PC-3 (cell line): ENCODE data around the gene DIS3L2. TPM values are rescaled to one million over a fixed set of nuclear protein-coding genes. Genes with fewer than 3 reads are reported as not detected.

Experiments
- ATAC-seq: fragments of 200-7000 bp; cut with Tn5 transposase; 2 replicates; pipeline ENCODE4 v1.9.1; 2020; ENCODE audit warnings: mild to moderate bottlenecking, moderate library complexity
- BruUV-seq: library from RNA; stranded (reverse); fragments of 400-500 nt; replicated peaks from 2 replicates; lab custom pipeline; 2021; lab: Mats Ljungman, UMichigan
- CTCF ChIA-PET: fragments of 300-600 bp; sonication (Branson Sonifier 250); formaldehyde crosslinking; loops from one replicate; lab custom pipeline; 2022; ENCODE audit warnings: antibody characterized with exemption; lab: Charles Lee
- POLR2A ChIA-PET: fragments of 300-600 bp; sonication (Branson Sonifier 250); formaldehyde crosslinking; loops from one replicate; lab custom pipeline; 2022; ENCODE audit warnings: antibody characterized with exemption; ENCODE audit not compliant: unreplicated experiment; lab: Charles Lee
- DNase-seq: peaks from one replicate; pipeline ENCODE4 v3.0.0-alpha.2; 2015
- H2AFZ ChIP-seq: fragments of 300-600 bp; sonication (generic); 2 replicates; pipeline ENCODE4 v1.6.0; 2016; ENCODE audit warnings: antibody characterized with exemption, low read length
- H3F3A ChIP-seq: fragments of 300-600 bp; sonication (generic); one replicate; pipeline ENCODE4 v1.6.0; 2017; ENCODE audit warnings: antibody characterized with exemption, low read length, control low read depth, mild to moderate bottlenecking; ENCODE audit not compliant: unreplicated experiment
- H3K27ac ChIP-seq: fragments of 300-600 bp; sonication (generic); 2 replicates; pipeline ENCODE4 v1.5.1; 2016; ENCODE audit warnings: mild to moderate bottlenecking, low read length
- H3K27me3 ChIP-seq: fragments of 300-600 bp; sonication (generic); 2 replicates; pipeline ENCODE4 v1.6.1; 2016; ENCODE audit warnings: low read length, mixed read lengths
- H3K36me3 ChIP-seq: fragments of 300-600 bp; sonication (generic); 2 replicates; pipeline ENCODE4 v1.6.1; 2016; ENCODE audit warnings: low read depth, mixed run types, low read length, mixed read lengths
- H3K4me1 ChIP-seq: fragments of 300-600 bp; sonication (generic); 2 replicates; pipeline ENCODE4 v1.5.1; 2016; ENCODE audit warnings: low read length; ENCODE audit not compliant: insufficient read depth
- H3K4me2 ChIP-seq: fragments of 300-600 bp; sonication (generic); 2 replicates; pipeline ENCODE4 v1.6.0; 2016; ENCODE audit warnings: low read length
- H3K4me3 ChIP-seq: fragments of 300-600 bp; sonication (generic); 2 replicates; pipeline ENCODE4 v1.5.1; 2016; ENCODE audit warnings: mild to moderate bottlenecking, low read length, mixed read lengths
- H3K79me2 ChIP-seq: fragments of 300-600 bp; sonication (generic); 2 replicates; pipeline ENCODE4 v1.6.1; 2017; ENCODE audit warnings: low read length, mixed read lengths
- H3K9ac ChIP-seq: fragments of 300-600 bp; sonication (generic); 2 replicates; pipeline ENCODE4 v1.6.0; 2016; ENCODE audit warnings: mild to moderate bottlenecking, low read length
- H3K9me2 ChIP-seq: fragments of 300-600 bp; sonication (generic); replicated peaks from 2 replicates; pipeline ENCODE4 v1.6.1; 2016; ENCODE audit warnings: mixed run types, low read length, mixed read lengths
- H3K9me3 ChIP-seq: fragments of 300-600 bp; sonication (generic); 2 replicates; pipeline ENCODE4 v1.6.1; 2016; ENCODE audit warnings: low read length, mixed read lengths
- H4K20me1 ChIP-seq: fragments of 300-600 bp; sonication (generic); 2 replicates; pipeline ENCODE4 v1.6.1; 2016; ENCODE audit warnings: low read length, mixed read lengths
- EZH2 ChIP-seq: fragments of 300-600 bp; sonication (generic); IDR thresholded peaks from one replicate; pipeline ENCODE4 v1.6.1; 2017; ENCODE audit warnings: antibody characterized with exemption, mild to moderate bottlenecking, low read length; ENCODE audit not compliant: unreplicated experiment
- EZH2phosphoT487 ChIP-seq: fragments of 300-600 bp; sonication (generic); IDR thresholded peaks from 2 replicates; pipeline ENCODE4 v1.6.1; 2018; ENCODE audit warnings: mild to moderate bottlenecking, antibody characterized with exemption, low read length, borderline replicate concordance
- intact Hi-C: fragments of 100-400 bp; cut with micrococcal nuclease; formaldehyde crosslinking; loops from 2 replicates; pipeline ENCODE4 v1.9.0; 2023
- total RNA-seq: library from RNA; depleted of rRNA; stranded (reverse); fragments of >200 nt; gene quantifications from 2 replicates; pipeline ENCODE4 v1.2.3, GENCODE V29; 2014
- TF ChIP-seq, protein P1 (sequence below): fragments of 300-600 bp; sonication (generic); conservative IDR thresholded peaks from 2 replicates; pipeline ENCODE4 v1.5.1; 2017; ENCODE audit warnings: antibody characterized with exemption, low read depth, mild to moderate bottlenecking, low read length

The DIS3L2 gene
- total RNA-seq, 1 experiment from 2014 or later: 22.8 TPM

GRCh38 chr2:232376260-232376659, 414.7 kb downstream of the DIS3L2 start:
- no peak for ATAC-seq
- Histone ChIP-seq H3K79me2 (no peaks in the 10 kb centered on the region), H3K27ac (no peak overlapping the region), H2AFZ (no peak overlapping the region), H3K9ac (no peak overlapping the region), H4K20me1 (no peaks in the 10 kb centered on the region), H3K9me3 (no peaks in the 10 kb centered on the region), H3K4me2 (no peak overlapping the region), H3K36me3 (no peaks in the 10 kb centered on the region), H3K4me1 (peaks cover 15% of the 10 kb centered on the region; the same call in 1 of the 2 replicates), H3K9me2 (no peaks in the 10 kb centered on the region), H3K27me3 (no peaks in the 10 kb centered on the region), H3K4me3 (no peak overlapping the region), H3F3A (no peaks in the 10 kb centered on the region)
- no TSS peak for BruUV-seq
- ChIA-PET CTCF (no interaction called here), POLR2A (no interaction called here)
- TF ChIP-seq, protein P1, sequence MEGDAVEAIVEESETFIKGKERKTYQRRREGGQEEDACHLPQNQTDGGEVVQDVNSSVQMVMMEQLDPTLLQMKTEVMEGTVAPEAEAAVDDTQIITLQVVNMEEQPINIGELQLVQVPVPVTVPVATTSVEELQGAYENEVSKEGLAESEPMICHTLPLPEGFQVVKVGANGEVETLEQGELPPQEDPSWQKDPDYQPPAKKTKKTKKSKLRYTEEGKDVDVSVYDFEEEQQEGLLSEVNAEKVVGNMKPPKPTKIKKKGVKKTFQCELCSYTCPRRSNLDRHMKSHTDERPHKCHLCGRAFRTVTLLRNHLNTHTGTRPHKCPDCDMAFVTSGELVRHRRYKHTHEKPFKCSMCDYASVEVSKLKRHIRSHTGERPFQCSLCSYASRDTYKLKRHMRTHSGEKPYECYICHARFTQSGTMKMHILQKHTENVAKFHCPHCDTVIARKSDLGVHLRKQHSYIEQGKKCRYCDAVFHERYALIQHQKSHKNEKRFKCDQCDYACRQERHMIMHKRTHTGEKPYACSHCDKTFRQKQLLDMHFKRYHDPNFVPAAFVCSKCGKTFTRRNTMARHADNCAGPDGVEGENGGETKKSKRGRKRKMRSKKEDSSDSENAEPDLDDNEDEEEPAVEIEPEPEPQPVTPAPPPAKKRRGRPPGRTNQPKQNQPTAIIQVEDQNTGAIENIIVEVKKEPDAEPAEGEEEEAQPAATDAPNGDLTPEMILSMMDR: no peak
- TF ChIP-seq EZH2phosphoT487: no peak
- TF ChIP-seq EZH2: no peak
- intact Hi-C loops: no loop called here
- no peak for DNase-seq

- Histone ChIP-seq H3K27ac (no peak overlapping the region), H3K36me3 (no peaks in the 10 kb centered on the region), H3K9ac (no peak overlapping the region), H3K79me2 (no peaks in the 10 kb centered on the region), H3K4me3 (no peak overlapping the region), H3K9me3 (no peaks in the 10 kb centered on the region), H3K27me3 (no peaks in the 10 kb centered on the region), H3K9me2 (no peaks in the 10 kb centered on the region), H2AFZ (no peak overlapping the region), H3F3A (no peaks in the 10 kb centered on the region), H3K4me2 (no peak overlapping the region), H3K4me1 (peaks cover 15% of the 10 kb centered on the region; the same call in 1 of the 2 replicates), H4K20me1 (no peaks in the 10 kb centered on the region)
- POLR2A ChIA-PET: no interaction called here
- ATAC-seq (no peak), DNase-seq (no peak)
- BruUV-seq: no TSS peak
- intact Hi-C loops: no loop called here
- TF ChIP-seq EZH2: no peak
- CTCF ChIA-PET: interaction anchor here (0.6 kb wide), 1 partner anchor 174 kb away, joined by 3 read pairs; no protein-coding TSS in a partner anchor
These were observed 415.2 kb downstream of the DIS3L2 start for GRCh38 chr2:232376713-232377112.

GRCh38 chr2:232377319-232377718, 415.8 kb downstream of the DIS3L2 start:
- Histone ChIP-seq H3K27ac (no peak overlapping the region), H3K9me3 (no peaks in the 10 kb centered on the region), H3K27me3 (no peaks in the 10 kb centered on the region), H3K36me3 (no peaks in the 10 kb centered on the region), H2AFZ (no peak overlapping the region), H3F3A (no peaks in the 10 kb centered on the region), H3K4me1 (peaks cover 15% of the 10 kb centered on the region; the same call in 1 of the 2 replicates), H4K20me1 (no peaks in the 10 kb centered on the region), H3K9me2 (no peaks in the 10 kb centered on the region), H3K79me2 (no peaks in the 10 kb centered on the region), H3K9ac (no peak overlapping the region), H3K4me2 (no peak overlapping the region), H3K4me3 (no peak overlapping the region)
- no TSS peak for BruUV-seq
- DNase-seq (no peak), ATAC-seq (no peak)
- TF ChIP-seq EZH2: no peak
- TF ChIP-seq EZH2phosphoT487: no peak
- TF ChIP-seq, protein P1: no peak
- CTCF ChIA-PET: interaction anchor here (0.6 kb wide), 1 partner anchor 174 kb away, joined by 3 read pairs; no protein-coding TSS in a partner anchor
- intact Hi-C loops: no loop called here
- POLR2A ChIA-PET: no interaction called here
